GM12864 (cell line): ENCODE results near the gene COL26A1.

Source experiments
- DNase-seq: peaks from one replicate; pipeline ENCODE4 v3.0.0-alpha.2; 2011; ENCODE audit warnings: low read depth
- H3K4me3 ChIP-seq: 2 replicates; pipeline ENCODE4 v1.5.1; 2011; ENCODE audit warnings: mild to moderate bottlenecking, low read depth, low read length, control low read depth
- TF ChIP-seq, protein P1 (sequence below): IDR thresholded peaks from 2 replicates; pipeline ENCODE4 v1.5.1; 2011; ENCODE audit warnings: low read depth, mild to moderate bottlenecking, moderate library complexity, low read length, control low read depth, inconsistent platforms; ENCODE audit errors: missing control alignments

COL26A1 gene

DNA sequence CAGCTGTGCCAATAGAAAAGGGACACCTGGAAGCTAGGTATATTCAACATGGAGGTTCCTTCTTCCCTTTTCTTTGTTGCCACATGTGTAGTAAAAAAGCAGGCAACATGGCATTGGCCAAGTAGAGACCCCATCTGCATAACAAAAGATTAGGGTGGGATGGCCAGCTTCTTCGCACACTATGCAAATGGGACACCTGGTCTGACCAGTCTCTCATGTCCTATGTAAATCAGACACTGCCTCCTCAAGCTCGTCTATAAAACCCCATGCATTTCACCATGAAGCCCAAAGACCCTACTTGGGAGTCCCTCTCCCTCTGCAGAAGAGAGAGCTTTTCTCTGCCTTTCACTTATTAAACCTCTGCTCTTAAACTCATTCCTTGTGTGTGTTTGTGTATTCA, 212.5 kb downstream of the COL26A1 start:
- TF ChIP-seq, protein P1, sequence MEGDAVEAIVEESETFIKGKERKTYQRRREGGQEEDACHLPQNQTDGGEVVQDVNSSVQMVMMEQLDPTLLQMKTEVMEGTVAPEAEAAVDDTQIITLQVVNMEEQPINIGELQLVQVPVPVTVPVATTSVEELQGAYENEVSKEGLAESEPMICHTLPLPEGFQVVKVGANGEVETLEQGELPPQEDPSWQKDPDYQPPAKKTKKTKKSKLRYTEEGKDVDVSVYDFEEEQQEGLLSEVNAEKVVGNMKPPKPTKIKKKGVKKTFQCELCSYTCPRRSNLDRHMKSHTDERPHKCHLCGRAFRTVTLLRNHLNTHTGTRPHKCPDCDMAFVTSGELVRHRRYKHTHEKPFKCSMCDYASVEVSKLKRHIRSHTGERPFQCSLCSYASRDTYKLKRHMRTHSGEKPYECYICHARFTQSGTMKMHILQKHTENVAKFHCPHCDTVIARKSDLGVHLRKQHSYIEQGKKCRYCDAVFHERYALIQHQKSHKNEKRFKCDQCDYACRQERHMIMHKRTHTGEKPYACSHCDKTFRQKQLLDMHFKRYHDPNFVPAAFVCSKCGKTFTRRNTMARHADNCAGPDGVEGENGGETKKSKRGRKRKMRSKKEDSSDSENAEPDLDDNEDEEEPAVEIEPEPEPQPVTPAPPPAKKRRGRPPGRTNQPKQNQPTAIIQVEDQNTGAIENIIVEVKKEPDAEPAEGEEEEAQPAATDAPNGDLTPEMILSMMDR = no peak
- no peak overlapping the region for H3K4me3 ChIP-seq

DNA sequence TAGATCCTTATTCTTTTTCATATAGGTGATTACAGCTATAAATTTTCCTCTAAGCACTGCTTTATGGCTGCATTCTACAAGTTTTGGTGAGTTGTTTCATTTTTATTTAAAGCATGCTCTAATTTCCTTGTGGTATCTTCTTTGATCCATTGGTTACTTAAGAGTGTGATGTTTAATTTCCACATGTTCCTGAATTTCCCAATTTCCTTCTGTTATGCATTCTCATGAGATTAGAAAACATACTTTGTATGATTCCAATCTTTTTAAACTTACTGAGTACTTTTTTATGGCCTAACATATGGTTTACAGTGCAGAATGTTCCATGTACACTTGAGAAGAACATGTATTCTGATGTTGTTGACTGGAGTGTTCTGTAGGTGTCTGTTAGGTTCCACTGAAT, 213.0 kb downstream of the COL26A1 start:
- no peak for DNase-seq
- TF ChIP-seq, protein P1 = no peak
- no peak overlapping the region for H3K4me3 ChIP-seq

More for the DNA sequence above, 212.5 kb downstream of the COL26A1 start:
- DNase-seq = no peak

GRCh38 chr7:101576998-101577397, 214.3 kb downstream of the COL26A1 start:
- no peak overlapping the region for H3K4me3 ChIP-seq
- TF ChIP-seq, protein P1 = no peak
- DNase-seq = no peak

DNA sequence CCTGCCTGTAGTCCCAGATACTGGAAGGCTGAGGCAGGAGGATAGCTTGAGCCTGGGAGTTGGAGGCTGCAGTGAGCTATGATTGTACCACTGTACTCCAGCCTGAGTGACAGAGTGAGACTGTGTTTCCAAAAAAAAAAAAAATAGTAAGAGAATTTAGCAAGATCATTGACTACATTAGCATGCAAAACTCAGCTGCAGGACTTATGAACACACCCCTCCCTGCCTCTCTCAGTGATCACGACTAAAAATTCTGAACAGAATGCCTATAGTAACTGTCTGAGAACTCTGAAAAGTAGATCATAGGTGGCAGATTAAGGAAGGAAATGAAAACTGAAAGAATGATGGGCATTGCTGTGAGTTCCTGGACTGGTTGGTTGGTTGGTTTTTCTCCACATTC, 215.9 kb downstream of the COL26A1 start:
- DNase-seq = no peak
- no peak overlapping the region for H3K4me3 ChIP-seq
- TF ChIP-seq, protein P1 = no peak

- DNase-seq = no peak
- TF ChIP-seq, protein P1 = no peak
- H3K4me3 ChIP-seq = no peak overlapping the region
These were observed 217.9 kb downstream of the COL26A1 start for GRCh38 chr7:101580596-101580995.

GRCh38 chr7:101581891-101582290, 219.2 kb downstream of the COL26A1 start:
- DNase-seq = no peak
- TF ChIP-seq, protein P1 = no peak
- no peak overlapping the region for H3K4me3 ChIP-seq

DNA sequence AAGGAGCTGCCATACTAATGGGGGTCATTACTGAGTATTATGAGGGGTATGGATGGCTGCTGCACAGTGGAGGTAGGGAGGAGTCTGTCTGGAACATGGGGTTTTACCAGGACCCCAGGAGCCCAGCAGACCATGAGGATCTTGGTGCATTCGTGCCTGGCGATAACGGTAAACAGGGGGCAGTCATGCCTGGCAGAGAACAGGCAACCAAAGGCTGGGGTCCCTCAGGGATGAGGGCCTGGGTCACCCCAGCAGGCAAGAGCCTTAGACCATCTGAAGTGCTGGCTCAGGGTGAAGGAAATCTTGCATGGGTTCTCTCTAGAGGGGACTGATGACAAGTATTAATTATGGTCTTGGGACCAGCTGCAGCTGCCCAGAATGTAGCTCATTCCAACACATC, 220.3 kb downstream of the COL26A1 start:
- no peak for DNase-seq
- no peak overlapping the region for H3K4me3 ChIP-seq
- TF ChIP-seq, protein P1 = no peak
